Prostate gland (tissue), 2 donors: ENCODE results near the gene GUCA2A.

Experiments
- CTCF ChIP-seq, 4 experiments: fragments of 200-600 bp in 2 of 4; fragments of 450-650 bp in 2 of 4; sonication (generic) in 2 of 4; IDR thresholded peaks; 1 replicate in 3 of 4; 2 replicates in 1 of 4; pipeline ENCODE4 v1.5.1; 2016 to 2019; ENCODE audit warnings: antibody characterized with exemption in 4 of 4, mild to moderate bottlenecking in 2 of 4, moderate library complexity in 2 of 4
- POLR2A ChIP-seq: fragments of 450-650 bp; IDR thresholded peaks from one replicate; pipeline ENCODE4 v1.6.1; 2016; ENCODE audit warnings: antibody characterized with exemption, mild to moderate bottlenecking
- POLR2AphosphoS5 ChIP-seq: sonication (generic); formaldehyde crosslinking; IDR thresholded peaks from one replicate; pipeline ENCODE4 v1.6.1; 2017; ENCODE audit warnings: antibody characterized with exemption

- TF ChIP-seq CTCF (IDR thresholded peaks at IDR 0.05), result no peak
- no peak for TF ChIP-seq POLR2A
- no peak for TF ChIP-seq POLR2AphosphoS5
These were observed 46.7 kb upstream of the GUCA2A start for GRCh38 chr1:42211224-42211623.
